ENCODE data around the gene ABLIM2.

DNA sequence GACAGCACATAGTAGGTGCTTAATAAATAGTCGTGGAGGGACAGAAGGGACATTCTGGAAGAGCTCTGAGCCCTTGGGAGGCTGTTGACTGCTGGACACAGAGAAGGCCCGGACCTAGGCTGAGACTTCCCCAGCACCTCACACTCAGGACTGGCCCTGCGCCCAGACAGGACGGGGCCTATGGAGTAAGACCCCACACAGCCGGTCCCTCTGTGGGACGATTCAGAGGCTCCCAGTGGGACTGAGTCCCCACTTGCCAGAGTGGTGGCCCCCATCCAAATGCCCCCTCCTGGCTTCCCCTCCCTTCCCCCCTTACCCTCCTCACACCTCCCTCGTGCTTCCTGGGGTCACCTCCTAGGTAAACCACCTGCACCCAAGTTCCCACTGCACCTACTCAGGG, 8.9 kb downstream of the ABLIM2 start:
- TF ChIP-seq ZNF8 (CRISPR knock-in tag; IDR thresholded peaks at IDR 0.05) (no peak), ZNF70 (CRISPR knock-in tag; IDR thresholded peaks at IDR 0.05) (no peak), ZFP30 (CRISPR knock-in tag; IDR thresholded peaks at IDR 0.05) (no peak), ZFP3 (CRISPR knock-in tag; IDR thresholded peaks at IDR 0.05) (no peak), ISL1 (CRISPR knock-in tag; IDR thresholded peaks at IDR 0.05) (no peak)
- TF ChIP-seq, protein P1, sequence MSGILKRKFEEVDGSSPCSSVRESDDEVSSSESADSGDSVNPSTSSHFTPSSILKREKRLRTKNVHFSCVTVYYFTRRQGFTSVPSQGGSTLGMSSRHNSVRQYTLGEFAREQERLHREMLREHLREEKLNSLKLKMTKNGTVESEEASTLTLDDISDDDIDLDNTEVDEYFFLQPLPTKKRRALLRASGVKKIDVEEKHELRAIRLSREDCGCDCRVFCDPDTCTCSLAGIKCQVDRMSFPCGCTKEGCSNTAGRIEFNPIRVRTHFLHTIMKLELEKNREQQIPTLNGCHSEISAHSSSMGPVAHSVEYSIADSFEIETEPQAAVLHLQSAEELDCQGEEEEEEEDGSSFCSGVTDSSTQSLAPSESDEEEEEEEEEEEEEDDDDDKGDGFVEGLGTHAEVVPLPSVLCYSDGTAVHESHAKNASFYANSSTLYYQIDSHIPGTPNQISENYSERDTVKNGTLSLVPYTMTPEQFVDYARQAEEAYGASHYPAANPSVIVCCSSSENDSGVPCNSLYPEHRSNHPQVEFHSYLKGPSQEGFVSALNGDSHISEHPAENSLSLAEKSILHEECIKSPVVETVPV (CRISPR knock-in tag; IDR thresholded peaks at IDR 0.05) = no peak

All from SK-N-SH treated with all-trans-retinoic acid at 6 μM for 48 hours (cell line).